ENCODE results near the gene SMIM24. TPM values are rescaled to one million over a fixed set of nuclear protein-coding genes. Genes with fewer than 3 reads are reported as not detected.

Gene SMIM24
- total RNA-seq, 4 donors from 2014 or later, result not detected

DNA sequence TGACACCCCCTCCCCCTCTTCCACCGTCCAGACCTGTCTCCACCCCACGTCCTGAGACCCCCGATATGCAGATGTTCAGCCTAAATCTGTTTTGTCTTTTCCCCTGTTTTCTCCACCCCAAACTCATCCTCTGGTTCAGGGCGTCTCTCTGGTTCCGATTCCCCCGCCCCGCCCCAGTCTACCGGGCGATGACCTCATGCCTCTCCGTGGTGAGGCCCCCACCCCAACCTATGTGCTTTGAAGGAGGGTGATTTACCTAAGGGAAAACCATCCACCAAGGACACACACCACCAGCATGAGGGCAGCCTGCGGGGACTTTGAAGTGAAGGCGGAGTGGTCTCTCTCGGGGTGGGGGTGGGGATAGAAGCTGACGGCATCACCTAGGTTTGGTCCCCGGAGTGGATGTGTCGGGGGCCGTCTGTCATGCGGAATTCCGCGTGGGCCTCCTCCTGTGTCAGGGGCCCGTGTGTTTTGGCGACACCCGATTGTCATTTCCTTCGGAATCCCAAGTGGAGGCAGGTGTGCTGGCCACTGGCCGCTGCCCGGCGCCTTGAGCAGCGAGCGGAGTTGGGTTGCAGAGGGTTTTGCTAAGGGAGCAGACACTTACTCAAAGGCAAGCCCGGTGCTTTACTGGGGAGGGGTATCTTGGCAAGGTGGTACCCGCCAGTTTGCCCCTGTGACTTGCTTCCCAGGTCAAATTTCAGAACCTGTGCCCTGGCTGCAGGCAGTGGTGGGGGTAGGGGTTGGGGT is 27.2 kb upstream of the SMIM24 start:
- Histone ChIP-seq H3K27ac (peak overlapping the region; percentile 76 to 90 (median 84)), H3K4me3 (peak overlapping the region; percentile 56 to 90 (median 82)), H3K4me1 (peaks cover 11 to 40% of the 10 kb centered on the region in 2 donors), H3K36me3 (no peaks in the 10 kb centered on the region), H3K9me3 (no peaks in the 10 kb centered on the region), H3K27me3 (no peaks in the 10 kb centered on the region)
- no peak for ATAC-seq
- intact Hi-C loops (cut with DNase I; ENCODE audit: low total_unique reads) (loop anchor here (2.0 to 10.0 kb wide), 3 partner anchors 65 to 553 kb away; partner anchors contain the start of genes APBA3, HMG20B and MRPL54), in situ Hi-C loops (cut with MboI; ENCODE audit: low sequenced_read_pairs in 4 of 4) (no loop called here)
- DNase-seq, result no peak
- TF ChIP-seq POLR2A (IDR thresholded peaks at IDR 0.05), result no peak
- TF ChIP-seq, protein P1, sequence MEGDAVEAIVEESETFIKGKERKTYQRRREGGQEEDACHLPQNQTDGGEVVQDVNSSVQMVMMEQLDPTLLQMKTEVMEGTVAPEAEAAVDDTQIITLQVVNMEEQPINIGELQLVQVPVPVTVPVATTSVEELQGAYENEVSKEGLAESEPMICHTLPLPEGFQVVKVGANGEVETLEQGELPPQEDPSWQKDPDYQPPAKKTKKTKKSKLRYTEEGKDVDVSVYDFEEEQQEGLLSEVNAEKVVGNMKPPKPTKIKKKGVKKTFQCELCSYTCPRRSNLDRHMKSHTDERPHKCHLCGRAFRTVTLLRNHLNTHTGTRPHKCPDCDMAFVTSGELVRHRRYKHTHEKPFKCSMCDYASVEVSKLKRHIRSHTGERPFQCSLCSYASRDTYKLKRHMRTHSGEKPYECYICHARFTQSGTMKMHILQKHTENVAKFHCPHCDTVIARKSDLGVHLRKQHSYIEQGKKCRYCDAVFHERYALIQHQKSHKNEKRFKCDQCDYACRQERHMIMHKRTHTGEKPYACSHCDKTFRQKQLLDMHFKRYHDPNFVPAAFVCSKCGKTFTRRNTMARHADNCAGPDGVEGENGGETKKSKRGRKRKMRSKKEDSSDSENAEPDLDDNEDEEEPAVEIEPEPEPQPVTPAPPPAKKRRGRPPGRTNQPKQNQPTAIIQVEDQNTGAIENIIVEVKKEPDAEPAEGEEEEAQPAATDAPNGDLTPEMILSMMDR (IDR thresholded peaks at IDR 0.05 in 4 of 5, conservative IDR thresholded peaks at IDR 0.05 in 1 of 5), result no peak

DNA sequence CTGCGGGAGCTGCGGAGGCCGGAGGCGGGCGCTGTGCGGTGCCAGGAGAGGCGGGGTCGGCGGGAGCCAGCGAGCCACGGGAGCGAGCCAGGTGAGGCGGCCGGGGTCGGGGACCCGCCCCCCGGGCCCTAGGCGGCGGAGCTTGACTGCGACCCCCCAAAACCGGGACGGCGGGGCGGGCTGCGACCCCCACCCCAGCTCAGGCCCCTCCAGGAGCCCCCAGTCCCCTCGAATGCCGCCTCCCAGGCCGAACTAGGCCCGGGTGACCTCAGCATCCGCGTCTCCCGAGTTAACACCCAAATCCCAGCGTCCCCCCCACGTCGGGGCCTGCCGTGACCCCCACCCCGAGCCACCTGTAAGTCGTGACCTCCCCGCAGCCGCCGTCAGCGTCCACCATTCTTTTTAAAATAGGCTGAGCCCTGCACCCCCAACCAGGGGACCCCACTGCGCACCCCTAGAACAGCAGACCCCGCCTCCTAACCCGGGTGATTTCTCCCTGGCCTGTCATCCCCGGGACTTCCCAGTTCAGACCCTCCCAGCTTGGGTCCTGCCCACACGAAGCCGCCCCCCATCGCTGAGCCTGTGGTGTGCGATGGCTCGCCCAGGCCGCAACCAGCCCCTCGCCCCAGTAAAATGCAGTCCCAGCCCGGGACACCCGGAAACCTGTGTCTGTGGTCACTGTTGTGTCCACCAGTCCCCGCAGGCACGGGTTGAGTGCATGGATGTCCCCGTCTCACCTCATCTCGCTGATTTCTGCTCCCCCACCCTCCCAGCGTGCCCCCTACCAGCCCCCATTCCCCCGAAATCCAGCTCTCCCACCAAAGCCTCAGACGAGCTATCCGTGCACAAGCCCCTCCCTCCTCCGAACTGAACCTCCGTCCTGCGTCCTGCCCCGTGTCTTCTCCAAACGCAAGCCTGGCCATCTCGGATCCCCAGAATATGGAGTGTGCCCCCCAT is 26.3 kb upstream of the SMIM24 start:
- H3K27me3 ChIP-seq, result no peaks in the 10 kb centered on the region
- H3K27ac ChIP-seq, result peak overlapping the region; percentile 76 to 90 (median 84)
- DNase-seq (peak in 1 of 2 donors; percentile 32), ATAC-seq (peak in 1 of 2 donors; percentile 7)
- peak overlapping the region; percentile 56 to 90 (median 82) for H3K4me3 ChIP-seq
- in situ Hi-C loops (cut with MboI; ENCODE audit: low sequenced_read_pairs in 4 of 4), result no loop called here
- TF ChIP-seq, protein P1 (IDR thresholded peaks at IDR 0.05 in 4 of 5, conservative IDR thresholded peaks at IDR 0.05 in 1 of 5), result no peak
- no peaks in the 10 kb centered on the region for H3K36me3 ChIP-seq
- no peaks in the 10 kb centered on the region for H3K9me3 ChIP-seq
- H3K4me1 ChIP-seq, result peaks cover 11 to 38% of the 10 kb centered on the region in 2 donors
- intact Hi-C loops (cut with DNase I; ENCODE audit: low total_unique reads), result loop anchor here (2.0 to 10.0 kb wide), 3 partner anchors 66 to 552 kb away; partner anchors contain the start of genes APBA3, HMG20B and MRPL54

DNA sequence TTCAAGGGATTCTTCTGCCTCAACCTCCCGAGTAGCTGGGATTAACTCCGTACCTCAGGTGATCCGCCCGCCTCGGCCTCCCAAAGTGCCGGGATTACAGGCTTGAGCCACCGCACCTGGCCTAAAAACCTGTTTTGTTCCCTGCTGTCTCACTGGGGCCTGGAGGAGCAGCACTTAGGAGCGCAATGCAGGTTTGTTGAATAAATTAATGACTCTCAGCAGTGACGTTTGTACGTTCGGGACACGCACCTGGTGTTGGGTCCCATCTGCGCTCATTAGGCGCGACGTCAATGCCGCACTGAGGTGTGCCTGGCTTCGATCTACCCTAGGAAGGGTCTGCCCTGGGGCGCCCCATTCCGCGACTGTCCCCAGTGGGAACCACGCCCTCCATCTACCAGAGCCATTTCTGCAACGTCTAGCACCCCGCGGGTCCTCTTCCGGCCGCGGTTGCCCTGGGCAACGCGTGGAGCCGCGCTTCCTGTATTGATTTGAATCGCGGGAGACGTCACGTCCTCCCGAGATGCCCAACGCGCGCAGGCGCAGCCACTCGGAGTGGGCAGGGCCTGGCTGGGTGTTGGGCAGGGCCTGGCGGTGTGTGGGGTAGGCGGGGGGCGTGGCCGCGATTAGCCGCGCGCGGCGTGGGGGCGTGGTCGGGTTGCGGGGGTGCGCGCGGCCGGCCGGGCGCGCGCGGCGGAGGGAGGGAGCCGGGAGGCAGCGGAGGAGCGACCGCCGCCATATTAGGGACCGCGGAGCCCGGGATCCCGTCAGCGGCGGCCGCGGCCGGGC is 25.5 kb upstream of the SMIM24 start, which contains the start of gene FZR1:
TSS of gene FZR1 (plus strand) at position 714 of the 786 bp plus-strand sequence. CDS start 16,679 bp downstream, outside the sequence.
- TF ChIP-seq, protein P1 (IDR thresholded peaks at IDR 0.05 in 4 of 5, conservative IDR thresholded peaks at IDR 0.05 in 1 of 5), result no peak
- peak; percentile 88 for TF ChIP-seq POLR2A (IDR thresholded peaks at IDR 0.05)
- DNase-seq (peak; percentile 96 to 98), ATAC-seq (peak; percentile 92 to 95)
- H3K36me3 ChIP-seq, result no peaks in the 10 kb centered on the region
- H3K9me3 ChIP-seq, result no peaks in the 10 kb centered on the region
- H3K27ac ChIP-seq, result peak within 1 kb of the TSS; percentile 80 to 90 (median 84)
- intact Hi-C loops (cut with DNase I; ENCODE audit: low total_unique reads), result loop anchor here (2.0 to 10.0 kb wide), 3 partner anchors 67 to 551 kb away; partner anchors contain the start of genes APBA3, HMG20B and MRPL54
- peak within 1 kb of the TSS; percentile 56 to 100 (median 82) for H3K4me3 ChIP-seq
- H3K4me1 ChIP-seq, result peaks cover 15 to 35% of the 10 kb centered on the region in 2 donors
- H3K27me3 ChIP-seq, result no peaks in the 10 kb centered on the region
- in situ Hi-C loops (cut with MboI; ENCODE audit: low sequenced_read_pairs in 4 of 4), result no loop called here

DNA sequence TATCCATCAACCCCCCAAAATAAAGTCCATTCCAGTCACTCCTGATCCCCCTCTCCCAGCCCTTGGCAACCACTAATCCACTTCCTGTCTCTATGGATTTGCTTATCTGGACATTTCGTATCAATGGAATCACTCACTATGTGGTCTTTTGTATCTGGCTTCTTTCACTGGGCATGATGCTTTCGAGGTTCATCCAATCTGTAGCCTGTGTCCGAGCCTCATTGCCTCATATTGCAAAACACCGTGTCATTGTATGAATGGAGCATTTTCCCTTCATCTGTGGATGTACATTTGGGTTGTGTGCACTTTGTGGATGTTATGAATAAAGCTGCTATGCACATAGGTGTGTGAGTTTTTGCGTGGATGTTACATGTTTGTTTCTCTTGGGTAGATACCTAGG is 24.4 kb upstream of the SMIM24 start:
- no peak overlapping the region for H3K4me3 ChIP-seq
- no peaks in the 10 kb centered on the region for H3K9me3 ChIP-seq
- intact Hi-C loops (cut with DNase I; ENCODE audit: low total_unique reads) (loop anchor here (5.0 to 10.0 kb wide), 2 partner anchors 258 to 550 kb away; partner anchors contain the start of genes APBA3 and MRPL54), in situ Hi-C loops (cut with MboI; ENCODE audit: low sequenced_read_pairs in 4 of 4) (no loop called here)
- no peaks in the 10 kb centered on the region for H3K36me3 ChIP-seq
- no peaks in the 10 kb centered on the region for H3K27me3 ChIP-seq
- H3K4me1 ChIP-seq, result peaks cover 18 to 39% of the 10 kb centered on the region in 2 donors
- H3K27ac ChIP-seq, result no peak overlapping the region
- ATAC-seq (no peak), DNase-seq (no peak)
- no peak for TF ChIP-seq POLR2A (IDR thresholded peaks at IDR 0.05)
- TF ChIP-seq, protein P1 (IDR thresholded peaks at IDR 0.05 in 4 of 5, conservative IDR thresholded peaks at IDR 0.05 in 1 of 5), result no peak

Data from gastrocnemius medialis (tissue), 4 donors.